ENCODE results near the gene DUSP28. TPM values are rescaled to one million over a fixed set of nuclear protein-coding genes. Genes with fewer than 3 reads are reported as not detected.
A peak's percentile ranks its signal among the peaks of the same experiment; 100 is the strongest.

Gene DUSP28
- total and polyA plus RNA-seq, 2 of the 13 experiments (the other 11 are each of a cell fraction or from before 2014, with no cell fraction given) = 5.2 to 8.6 TPM

DNA sequence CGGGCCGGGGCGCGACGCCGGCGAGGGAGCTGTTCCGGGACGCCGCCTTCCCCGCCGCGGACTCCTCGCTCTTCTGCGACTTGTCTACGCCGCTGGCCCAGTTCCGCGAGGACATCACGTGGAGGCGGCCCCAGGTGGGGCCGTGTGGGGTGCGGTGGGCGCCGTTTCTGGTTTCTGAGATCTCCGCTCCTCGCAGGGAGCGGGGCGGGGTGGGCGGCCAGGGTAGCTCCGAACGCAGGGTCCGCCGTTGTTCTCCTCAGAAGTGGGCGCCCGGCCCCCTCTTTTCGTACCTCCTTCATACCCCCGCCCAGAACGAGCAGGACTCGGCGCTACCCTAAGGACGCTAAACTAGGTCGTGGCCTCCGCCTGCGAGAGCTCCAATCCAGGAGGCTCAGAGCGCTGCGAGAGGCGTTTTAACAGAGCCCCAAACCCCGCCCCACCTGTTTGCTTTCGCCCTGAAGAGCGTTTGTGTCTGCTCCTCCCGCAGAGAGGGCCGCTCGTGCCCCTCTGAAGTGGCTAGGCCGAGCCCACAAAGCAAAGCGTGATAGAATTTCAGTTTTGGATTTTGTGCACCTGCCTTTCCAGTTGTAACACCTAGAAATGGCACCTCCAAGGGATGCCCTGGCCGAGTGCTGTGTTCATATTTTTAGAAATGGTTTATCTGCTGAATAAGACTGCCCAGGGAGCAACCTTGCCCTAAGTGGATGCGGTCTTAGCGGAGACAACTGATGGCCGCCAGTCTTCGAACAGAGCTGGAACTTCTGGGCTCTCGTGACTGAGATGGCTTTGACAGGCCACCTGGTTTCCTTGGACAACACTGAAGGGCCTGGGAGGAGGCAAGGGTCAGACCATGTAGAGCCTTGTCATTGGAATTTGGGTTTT is 27.0 kb downstream of the DUSP28 start (continued):
- no peak for TF ChIP-seq GFI1 (CRISPR knock-in tag; IDR thresholded peaks at IDR 0.05; ENCODE audit: borderline replicate concordance)
- no peak; the same call in 1 of the 2 replicates for TF ChIP-seq POLR2G (IDR thresholded peaks at IDR 0.05; ENCODE audit: low read depth, low read length)
- no peak for TF ChIP-seq ZNF577 (CRISPR knock-in tag; IDR thresholded peaks at IDR 0.05; ENCODE audit: borderline replicate concordance, low read depth)
- TF ChIP-seq, protein P1, sequence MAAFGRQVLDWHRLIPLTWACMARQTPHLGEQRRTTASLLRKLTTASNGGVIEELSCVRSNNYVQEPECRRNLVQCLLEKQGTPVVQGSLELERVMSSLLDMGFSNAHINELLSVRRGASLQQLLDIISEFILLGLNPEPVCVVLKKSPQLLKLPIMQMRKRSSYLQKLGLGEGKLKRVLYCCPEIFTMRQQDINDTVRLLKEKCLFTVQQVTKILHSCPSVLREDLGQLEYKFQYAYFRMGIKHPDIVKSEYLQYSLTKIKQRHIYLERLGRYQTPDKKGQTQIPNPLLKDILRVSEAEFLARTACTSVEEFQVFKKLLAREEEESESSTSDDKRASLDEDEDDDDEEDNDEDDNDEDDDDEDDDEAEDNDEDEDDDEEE (CRISPR knock-in tag; IDR thresholded peaks at IDR 0.05) = no peak
- no peak; the same call in 1 of the 2 replicates for TF ChIP-seq TSC22D2 (CRISPR knock-in tag; IDR thresholded peaks at IDR 0.05; ENCODE audit: borderline replicate concordance)
- no peak for TF ChIP-seq PHF21A (CRISPR knock-in tag; IDR thresholded peaks at IDR 0.05)
- TF ChIP-seq, protein P2, sequence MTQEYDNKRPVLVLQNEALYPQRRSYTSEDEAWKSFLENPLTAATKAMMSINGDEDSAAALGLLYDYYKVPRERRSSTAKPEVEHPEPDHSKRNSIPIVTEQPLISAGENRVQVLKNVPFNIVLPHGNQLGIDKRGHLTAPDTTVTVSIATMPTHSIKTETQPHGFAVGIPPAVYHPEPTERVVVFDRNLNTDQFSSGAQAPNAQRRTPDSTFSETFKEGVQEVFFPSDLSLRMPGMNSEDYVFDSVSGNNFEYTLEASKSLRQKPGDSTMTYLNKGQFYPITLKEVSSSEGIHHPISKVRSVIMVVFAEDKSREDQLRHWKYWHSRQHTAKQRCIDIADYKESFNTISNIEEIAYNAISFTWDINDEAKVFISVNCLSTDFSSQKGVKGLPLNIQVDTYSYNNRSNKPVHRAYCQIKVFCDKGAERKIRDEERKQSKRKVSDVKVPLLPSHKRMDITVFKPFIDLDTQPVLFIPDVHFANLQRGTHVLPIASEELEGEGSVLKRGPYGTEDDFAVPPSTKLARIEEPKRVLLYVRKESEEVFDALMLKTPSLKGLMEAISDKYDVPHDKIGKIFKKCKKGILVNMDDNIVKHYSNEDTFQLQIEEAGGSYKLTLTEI (CRISPR knock-in tag; conservative IDR thresholded peaks at IDR 0.05) = no peak
- TF ChIP-seq FOSL1 (CRISPR knock-in tag; IDR thresholded peaks at IDR 0.05; ENCODE audit: borderline replicate concordance) = no peak
- no peak for TF ChIP-seq ZNF496 (CRISPR knock-in tag; IDR thresholded peaks at IDR 0.05; ENCODE audit: insufficient replicate concordance)
- TF ChIP-seq, protein P3, sequence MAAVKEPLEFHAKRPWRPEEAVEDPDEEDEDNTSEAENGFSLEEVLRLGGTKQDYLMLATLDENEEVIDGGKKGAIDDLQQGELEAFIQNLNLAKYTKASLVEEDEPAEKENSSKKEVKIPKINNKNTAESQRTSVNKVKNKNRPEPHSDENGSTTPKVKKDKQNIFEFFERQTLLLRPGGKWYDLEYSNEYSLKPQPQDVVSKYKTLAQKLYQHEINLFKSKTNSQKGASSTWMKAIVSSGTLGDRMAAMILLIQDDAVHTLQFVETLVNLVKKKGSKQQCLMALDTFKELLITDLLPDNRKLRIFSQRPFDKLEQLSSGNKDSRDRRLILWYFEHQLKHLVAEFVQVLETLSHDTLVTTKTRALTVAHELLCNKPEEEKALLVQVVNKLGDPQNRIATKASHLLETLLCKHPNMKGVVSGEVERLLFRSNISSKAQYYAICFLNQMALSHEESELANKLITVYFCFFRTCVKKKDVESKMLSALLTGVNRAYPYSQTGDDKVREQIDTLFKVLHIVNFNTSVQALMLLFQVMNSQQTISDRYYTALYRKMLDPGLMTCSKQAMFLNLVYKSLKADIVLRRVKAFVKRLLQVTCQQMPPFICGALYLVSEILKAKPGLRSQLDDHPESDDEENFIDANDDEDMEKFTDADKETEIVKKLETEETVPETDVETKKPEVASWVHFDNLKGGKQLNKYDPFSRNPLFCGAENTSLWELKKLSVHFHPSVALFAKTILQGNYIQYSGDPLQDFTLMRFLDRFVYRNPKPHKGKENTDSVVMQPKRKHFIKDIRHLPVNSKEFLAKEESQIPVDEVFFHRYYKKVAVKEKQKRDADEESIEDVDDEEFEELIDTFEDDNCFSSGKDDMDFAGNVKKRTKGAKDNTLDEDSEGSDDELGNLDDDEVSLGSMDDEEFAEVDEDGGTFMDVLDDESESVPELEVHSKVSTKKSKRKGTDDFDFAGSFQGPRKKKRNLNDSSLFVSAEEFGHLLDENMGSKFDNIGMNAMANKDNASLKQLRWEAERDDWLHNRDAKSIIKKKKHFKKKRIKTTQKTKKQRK (IDR thresholded peaks at IDR 0.05; ENCODE audit: low read length) = no peak
- TF ChIP-seq SETDB1 (CRISPR knock-in tag; IDR thresholded peaks at IDR 0.05; ENCODE audit: borderline replicate concordance) = no peak; the same call in 1 of the 2 replicates
- TF ChIP-seq, protein P4, sequence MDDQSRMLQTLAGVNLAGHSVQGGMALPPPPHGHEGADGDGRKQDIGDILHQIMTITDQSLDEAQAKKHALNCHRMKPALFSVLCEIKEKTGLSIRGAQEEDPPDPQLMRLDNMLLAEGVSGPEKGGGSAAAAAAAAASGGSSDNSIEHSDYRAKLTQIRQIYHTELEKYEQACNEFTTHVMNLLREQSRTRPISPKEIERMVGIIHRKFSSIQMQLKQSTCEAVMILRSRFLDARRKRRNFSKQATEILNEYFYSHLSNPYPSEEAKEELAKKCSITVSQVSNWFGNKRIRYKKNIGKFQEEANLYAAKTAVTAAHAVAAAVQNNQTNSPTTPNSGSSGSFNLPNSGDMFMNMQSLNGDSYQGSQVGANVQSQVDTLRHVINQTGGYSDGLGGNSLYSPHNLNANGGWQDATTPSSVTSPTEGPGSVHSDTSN (CRISPR knock-in tag; IDR thresholded peaks at IDR 0.05; ENCODE audit: borderline replicate concordance) = no peak
- no peak for TF ChIP-seq SMARCE1 (IDR thresholded peaks at IDR 0.05; ENCODE audit: borderline replicate concordance)
- TF ChIP-seq STAT5B (CRISPR knock-in tag; IDR thresholded peaks at IDR 0.05) = no peak
- TF ChIP-seq KLF11 (CRISPR knock-in tag; IDR thresholded peaks at IDR 0.05) = no peak
- peak; percentile 60 for TF ChIP-seq HNRNPLL (IDR thresholded peaks at IDR 0.05; ENCODE audit: low read depth, low read length, poor library complexity, severe bottlenecking)
- peak; percentile 59; the same call in 1 of the 2 replicates for TF ChIP-seq NFATC3 (CRISPR knock-in tag; IDR thresholded peaks at IDR 0.05)
- no peak for TF ChIP-seq ZNF552 (CRISPR knock-in tag; IDR thresholded peaks at IDR 0.05; ENCODE audit: borderline replicate concordance)
- no peak for TF ChIP-seq SKI (IDR thresholded peaks at IDR 0.05; ENCODE audit: partially characterized antibody)
- no peak for TF ChIP-seq ZNF343 (CRISPR knock-in tag; IDR thresholded peaks at IDR 0.05)
- TF ChIP-seq ZNF24 (IDR thresholded peaks at IDR 0.05) = no peak
- TF ChIP-seq SMC3 (IDR thresholded peaks at IDR 0.05; ENCODE audit: low read length) = no peak
